SU-DHL-6 (cell line): ENCODE results near the gene EVX2.

Experiments used
- EZH2phosphoT487 ChIP-seq: fragments of 200-600 bp; sonication (generic), shearing (Covaris generic); conservative IDR thresholded peaks from 2 replicates; pipeline ENCODE4 v1.6.1; 2018; ENCODE audit warnings: mild to moderate bottlenecking, antibody characterized with exemption, low read length, moderate library complexity, mixed read lengths
- TF ChIP-seq, protein P1 (sequence below): fragments of 200-600 bp; sonication (generic); IDR thresholded peaks from one replicate; pipeline ENCODE4 v1.5.1; 2017; ENCODE audit warnings: antibody characterized with exemption, mild to moderate bottlenecking, low read length, moderate library complexity; ENCODE audit not compliant: insufficient read depth, poor library complexity, severe bottlenecking

DNA sequence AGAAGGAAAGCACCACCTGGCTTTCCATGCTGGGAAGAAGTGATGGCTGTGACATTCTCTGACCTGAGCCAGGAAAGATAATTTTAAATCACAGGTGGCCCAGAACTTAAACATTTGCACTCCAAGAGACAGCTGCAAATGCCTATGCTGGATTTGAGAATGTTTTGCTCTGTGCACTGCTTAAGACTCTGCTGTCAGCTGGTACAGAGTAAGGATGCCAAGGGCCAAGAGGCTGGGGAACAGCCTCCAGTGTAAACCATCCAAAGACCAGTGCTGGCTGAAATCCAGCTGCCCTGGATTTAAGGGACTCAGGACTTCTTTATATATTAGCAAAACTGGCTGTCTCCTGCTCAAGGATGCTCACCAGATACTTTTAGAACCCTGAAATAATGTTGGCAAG, 49.6 kb upstream of the EVX2 start:
- TF ChIP-seq, protein P1, sequence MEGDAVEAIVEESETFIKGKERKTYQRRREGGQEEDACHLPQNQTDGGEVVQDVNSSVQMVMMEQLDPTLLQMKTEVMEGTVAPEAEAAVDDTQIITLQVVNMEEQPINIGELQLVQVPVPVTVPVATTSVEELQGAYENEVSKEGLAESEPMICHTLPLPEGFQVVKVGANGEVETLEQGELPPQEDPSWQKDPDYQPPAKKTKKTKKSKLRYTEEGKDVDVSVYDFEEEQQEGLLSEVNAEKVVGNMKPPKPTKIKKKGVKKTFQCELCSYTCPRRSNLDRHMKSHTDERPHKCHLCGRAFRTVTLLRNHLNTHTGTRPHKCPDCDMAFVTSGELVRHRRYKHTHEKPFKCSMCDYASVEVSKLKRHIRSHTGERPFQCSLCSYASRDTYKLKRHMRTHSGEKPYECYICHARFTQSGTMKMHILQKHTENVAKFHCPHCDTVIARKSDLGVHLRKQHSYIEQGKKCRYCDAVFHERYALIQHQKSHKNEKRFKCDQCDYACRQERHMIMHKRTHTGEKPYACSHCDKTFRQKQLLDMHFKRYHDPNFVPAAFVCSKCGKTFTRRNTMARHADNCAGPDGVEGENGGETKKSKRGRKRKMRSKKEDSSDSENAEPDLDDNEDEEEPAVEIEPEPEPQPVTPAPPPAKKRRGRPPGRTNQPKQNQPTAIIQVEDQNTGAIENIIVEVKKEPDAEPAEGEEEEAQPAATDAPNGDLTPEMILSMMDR, result no peak
- no peak for TF ChIP-seq EZH2phosphoT487
